GM08714 (cell line): ENCODE measurements around the gene GGCX.
"Not testable (repeated sequence)": the region's sequence is repeated elsewhere in the genome, so short reads cannot be mapped to it uniquely, and the experiment has no call there.

Experiments
- H3K4me3 ChIP-seq: fragments of 200-500 bp; sonication (Bioruptor generic); 2 replicates; pipeline ENCODE4 v1.5.1; 2014; ENCODE audit warnings: mild to moderate bottlenecking, low read length, inconsistent platforms
- ZNF274 ChIP-seq: IDR thresholded peaks from 2 replicates; pipeline ENCODE4 v1.6.1; 2012; ENCODE audit warnings: mild to moderate bottlenecking, low read depth, low read length

GGCX gene

DNA sequence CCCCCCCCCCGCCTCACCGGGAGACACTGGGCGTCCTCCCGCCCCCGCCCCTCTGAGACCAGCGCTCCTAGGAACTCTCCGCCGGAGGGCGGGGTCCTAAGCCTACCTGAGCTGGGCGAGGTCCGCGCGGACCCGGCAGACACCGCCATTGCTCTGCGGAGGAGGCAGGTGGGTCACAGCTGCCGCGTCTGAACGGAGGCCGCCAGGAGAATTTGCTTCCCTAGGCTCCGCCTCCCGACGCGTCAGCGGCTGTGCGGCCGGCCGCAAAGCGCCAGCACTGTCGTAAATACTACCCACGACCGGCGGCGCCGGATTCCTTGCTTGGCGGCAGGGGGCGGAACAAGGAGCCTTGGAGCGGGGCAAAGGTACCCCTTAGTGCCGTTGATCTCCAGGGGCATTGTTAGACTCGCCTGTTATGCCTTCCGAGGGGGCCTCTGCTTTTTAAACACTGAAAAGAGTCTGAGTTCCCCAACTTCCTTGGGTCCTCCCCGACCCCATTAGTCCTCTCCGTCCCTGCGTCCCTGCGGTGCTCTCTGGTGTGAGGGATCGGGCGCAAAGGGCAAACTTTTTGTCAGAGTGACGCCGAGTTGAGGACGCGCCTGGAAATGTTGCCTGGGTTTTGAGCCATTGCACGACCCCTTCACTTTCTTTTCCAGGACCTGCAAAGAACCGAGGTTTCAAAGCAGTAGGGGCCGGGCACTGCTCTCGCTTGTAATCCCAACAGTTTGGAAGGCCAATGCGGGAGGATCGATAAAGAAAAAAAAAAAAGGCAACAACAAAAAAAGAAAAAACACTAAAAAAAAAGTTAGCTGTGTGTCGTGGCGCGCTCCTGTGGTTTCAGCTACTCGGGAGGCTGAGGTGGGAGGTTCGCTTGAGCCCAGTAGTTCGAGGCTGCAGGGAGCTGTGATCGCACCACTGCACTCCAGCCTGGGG lies at the start of gene GGCX:
Gene GGCX, minus strand, starts transcription at position 214 of the 933 bp plus-strand sequence. Its CDS starts 65 bp downstream, at position 149.
- H3K4me3 ChIP-seq: peak within 1 kb of the TSS; percentile 83
- no peak for TF ChIP-seq ZNF274

DNA sequence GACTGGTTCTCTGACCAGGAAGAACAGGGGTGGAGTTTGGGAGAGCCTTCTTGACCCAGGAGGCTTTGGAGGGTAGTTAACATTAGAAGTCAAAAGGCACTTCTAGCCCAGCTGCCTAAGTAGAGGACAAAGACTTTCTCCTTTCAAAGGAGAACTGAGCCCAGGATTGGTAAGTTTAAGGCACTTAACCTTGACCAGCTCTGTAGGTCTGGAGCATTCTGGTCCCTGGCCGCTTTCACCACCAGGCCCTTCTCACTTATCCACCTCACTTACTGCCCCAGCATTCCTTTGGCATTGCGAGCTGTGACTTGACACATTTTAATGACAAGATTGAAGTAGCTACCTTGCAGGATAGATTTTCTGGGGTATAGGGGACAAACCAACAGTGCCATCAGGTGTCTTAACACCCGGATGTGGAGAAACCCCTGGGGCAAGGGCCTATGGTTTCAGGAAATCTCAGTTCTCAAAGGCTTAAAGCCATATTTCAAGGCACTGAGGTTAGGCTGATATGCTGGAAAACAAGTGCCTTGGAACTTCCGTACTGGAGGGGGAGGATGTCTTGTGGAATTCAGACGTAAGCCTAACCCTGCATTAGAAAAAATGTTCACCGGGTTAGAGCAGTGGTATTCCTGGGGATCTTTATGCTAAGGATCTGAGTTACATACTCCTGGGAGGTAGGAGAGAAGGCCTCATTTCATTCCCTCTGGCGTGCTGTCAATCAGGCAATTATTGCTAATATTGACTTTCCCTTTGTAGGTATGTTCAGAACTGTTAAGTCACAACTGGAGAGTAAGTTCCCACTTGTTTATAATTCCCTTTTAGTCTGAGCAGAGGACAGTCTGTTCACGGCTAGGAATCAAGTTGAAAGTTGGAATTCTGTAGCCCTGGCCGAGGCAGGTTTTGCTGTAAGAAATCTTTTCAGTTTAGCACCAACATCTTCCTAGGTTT lies 46.2 kb upstream of the GGCX start:
- no peak for TF ChIP-seq ZNF274
- H3K4me3 ChIP-seq: no peak overlapping the region

DNA sequence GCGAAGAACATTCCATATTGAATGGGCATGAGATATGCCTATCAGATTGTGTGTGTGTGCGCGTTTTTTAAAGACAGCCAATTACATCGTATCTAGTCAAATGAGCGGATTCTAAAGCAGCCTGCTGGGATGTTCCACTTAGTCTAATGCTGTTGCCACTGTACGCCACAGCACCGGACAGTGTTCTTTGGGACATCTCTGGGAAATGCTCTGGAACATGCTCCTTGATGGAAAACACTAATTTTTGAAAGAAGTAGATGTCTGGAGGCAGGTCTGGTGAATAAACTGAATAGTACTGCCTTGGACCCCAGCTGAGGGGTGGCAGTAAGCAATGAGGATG lies 44.8 kb upstream of the GGCX start:
- H3K4me3 ChIP-seq: no peak overlapping the region
- TF ChIP-seq ZNF274: no peak

DNA sequence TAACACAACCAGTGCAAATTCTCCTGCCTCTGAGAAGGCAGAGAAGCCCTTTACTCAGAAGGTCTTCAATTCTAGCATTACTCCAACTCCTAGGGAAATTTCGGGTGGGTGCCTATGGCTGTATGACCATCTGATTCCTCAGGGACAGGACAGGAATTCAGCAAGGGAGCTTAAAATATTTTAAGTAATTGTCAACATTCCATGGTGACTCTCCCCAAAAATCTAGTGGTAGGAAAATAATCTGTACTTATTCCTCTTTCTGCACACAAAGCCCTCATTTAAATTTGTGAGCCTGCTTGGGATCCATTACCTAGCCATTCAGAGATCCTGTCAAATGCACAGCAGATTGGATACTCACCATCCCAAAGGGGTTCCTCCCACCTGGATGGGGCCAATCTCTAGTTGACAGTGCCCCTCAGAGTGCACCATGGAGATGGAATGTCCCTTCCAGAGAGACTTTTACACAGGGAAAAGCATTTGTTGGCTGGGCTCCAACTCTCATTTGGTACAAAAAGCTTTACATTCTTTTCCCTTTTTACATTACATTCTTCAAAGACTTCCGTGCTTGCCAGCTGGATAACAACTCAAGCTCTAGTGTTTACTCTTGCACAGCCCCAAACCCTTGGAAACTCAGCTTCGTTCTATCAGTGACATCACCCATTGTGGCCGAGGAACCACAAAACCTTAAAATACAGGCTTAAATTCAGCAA lies 44.3 kb upstream of the GGCX start:
- H3K4me3 ChIP-seq: no peak overlapping the region

DNA sequence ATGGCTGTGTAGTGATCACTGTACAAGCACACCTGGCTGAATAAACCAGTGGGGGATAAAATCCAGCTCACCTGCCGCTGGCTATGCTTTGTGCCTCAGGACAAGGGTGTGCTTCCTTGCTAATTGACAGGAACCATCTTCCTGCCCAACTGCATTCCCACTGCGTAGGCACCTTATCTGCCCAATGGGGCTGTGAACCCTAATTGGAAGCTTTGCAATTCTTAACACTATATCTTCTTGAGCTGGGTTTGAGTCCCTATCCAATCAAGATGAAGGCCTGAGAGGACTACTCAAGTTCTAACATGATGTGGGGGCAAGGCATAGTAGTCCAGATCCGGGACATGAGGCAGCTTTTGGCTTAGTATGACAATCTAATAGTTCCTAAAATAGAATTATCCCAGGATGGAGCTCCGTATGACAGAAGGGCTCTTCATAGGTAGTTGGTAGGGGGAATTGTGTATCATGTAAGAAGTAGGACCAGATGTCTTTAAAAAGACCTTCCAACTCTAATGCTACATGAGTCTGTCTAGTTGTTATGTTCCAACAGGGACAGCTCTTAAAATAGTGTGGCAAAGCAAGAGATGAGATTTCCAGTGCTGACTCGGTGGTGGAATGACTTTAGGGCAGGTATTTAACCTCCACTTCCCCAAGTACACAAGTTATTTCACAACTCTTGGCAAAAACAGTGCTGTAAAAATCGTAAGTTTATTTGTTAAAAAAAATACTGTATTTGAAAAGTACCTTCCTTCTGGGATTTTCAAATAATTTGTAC lies 43.5 kb upstream of the GGCX start:
- no peak for TF ChIP-seq ZNF274
- no peak overlapping the region for H3K4me3 ChIP-seq

More for the DNA sequence above, 44.3 kb upstream of the GGCX start:
- TF ChIP-seq ZNF274: no peak

DNA sequence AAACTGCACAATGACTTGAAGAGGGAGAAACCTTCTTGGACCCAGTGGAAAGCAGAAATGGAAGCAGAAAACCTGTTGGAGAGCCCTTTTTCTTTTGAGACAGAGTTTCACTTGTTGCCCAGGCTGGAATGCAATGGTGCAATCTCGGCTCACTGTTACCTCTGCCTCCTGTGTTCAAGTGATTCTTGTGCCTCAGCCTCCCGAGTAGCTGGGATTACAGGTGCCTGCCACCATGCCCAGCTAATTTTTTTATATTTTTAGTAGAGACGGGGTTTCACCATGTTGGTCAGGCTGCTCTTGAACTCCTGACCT lies 42.8 kb upstream of the GGCX start:
- H3K4me3 ChIP-seq: not testable (repeated sequence)

DNA sequence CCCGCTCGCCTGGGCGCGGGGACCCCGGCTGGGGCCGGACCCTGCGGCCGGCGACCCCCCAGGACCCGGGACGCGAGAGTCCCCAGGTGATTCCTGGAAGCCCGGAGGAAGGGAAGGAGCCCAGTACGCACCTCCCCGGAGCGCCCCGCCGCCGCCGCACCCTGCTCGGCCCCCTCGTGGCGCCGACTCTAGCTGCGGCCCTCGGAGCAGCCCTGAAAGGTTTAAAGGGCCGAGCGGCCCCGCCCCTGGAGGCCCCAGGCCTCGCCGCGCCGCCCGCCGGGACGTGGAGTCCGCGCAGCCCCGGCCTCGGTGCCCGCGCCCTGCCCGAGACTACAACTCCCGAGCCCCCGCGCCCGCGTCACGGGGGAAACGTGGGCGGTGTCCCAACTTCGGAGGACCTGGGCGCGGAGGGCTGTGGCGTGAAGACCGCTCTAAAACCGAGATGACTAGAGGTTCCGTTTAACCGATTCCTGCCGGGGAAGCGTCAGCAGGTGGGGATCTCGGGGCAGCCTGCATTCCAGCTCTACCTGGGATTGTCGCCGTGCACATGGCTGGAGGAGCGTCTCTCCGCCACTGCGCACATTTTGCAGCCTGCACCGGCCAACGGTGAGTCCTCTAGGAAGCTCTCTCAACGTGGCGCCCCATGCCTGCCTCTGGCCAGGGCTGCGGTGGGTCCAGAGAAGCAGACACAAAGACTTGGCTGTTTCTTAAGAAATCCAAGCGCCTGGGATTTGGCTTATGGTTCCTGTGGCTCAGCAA lies 41.4 kb upstream of the GGCX start, which contains the start of gene TMEM150A:
Gene TMEM150A, minus strand, starts transcription at position 223 of the 759 bp plus-strand sequence. CDS start 750 bp downstream, outside the sequence.
- H3K4me3 ChIP-seq: peak within 1 kb of the TSS; percentile 76
- no peak for TF ChIP-seq ZNF274

DNA sequence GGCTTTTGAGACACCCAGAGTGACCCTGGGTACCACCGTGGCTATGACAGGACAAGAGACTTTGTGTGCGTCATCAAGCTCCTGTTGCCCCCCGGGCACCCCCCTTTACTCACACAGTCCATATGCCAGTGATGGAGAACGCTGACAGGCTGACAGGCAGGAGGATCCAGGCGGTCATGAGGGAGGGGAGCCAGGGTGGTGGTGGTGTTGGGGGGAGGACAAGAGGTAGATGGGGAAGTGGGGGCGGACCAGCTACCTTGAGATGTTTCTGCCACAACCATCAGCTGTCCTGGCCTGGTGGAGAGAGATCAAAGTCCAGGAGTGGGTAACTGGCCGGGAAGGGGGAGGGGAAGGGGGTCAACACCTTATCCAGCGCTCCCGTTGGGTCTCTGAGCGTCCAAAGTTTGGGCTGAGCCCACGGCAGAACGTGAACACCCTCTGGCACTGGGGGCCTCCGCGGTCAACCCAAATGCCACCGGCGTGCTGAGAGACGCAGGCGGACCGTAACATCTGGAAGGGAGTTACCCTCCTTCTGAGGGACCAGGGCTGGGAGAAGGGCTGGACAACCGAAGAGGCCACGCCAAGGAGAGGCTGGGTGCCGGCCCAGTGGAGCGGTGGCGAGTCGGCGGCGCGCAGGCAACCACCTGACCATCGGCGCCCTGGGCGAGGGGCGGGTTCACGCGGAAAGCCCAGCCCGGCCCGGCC lies 40.6 kb upstream of the GGCX start:
- H3K4me3 ChIP-seq: peak overlapping the region; percentile 53; the same call in 1 of the 2 replicates
- TF ChIP-seq ZNF274: no peak

DNA sequence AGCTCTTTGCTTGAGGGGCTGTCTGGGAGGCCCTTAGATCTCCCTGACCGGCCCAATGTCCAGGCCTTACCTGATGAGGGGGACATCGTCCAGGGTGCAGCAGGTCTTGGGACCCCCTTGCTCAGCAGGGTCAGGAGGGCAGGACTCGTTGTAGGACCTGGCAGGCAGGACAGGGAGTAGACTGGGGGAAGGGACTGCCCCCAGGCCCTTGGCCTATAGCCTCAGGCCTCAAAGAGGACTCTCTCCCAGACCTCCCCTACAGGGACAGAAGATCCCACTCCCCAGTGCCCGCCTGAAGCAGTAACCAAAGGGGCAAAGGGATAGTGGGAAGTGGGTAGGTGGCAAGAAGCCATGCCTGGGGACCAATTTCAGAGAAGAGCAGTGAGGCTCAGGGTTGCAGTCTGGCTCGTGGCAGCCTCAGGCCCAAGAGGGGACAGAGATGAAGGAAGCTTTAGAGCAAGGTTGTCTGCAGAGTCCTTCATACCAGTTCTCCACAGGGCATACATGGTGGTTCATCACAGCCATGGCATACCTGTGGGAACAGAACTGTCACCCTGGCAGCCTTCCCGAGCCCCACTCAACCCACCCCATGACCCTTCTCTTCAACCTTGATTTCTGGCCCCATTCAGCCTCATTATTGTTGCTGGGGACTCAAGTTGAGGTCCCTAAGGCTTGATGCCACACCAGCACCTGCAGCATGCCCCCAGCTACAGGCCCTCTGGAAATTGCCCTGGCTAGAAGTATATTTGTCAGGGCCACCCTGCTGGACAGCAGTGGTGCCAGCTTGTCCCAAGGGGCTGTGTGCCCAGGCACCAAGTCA lies 39.9 kb upstream of the GGCX start:
- no peak overlapping the region for H3K4me3 ChIP-seq
- TF ChIP-seq ZNF274: no peak

DNA sequence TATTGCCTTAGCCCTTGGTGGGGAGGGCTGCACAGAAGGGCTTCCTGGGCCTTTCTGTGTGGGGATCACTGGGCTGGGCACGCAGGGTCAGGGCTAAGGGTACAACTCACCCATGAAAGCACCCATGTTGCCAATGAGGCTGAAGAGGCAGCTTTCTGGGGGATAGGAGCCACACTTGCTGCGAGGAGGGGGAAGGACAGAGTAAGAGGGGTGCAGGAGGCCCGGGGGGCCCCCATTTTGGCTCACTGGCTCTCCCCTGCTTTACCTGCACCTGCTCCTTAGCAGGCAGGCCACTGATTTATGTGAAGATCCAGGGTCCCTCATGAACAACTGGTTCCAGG lies 38.9 kb upstream of the GGCX start:
- no peak overlapping the region for H3K4me3 ChIP-seq
- TF ChIP-seq ZNF274: no peak

DNA sequence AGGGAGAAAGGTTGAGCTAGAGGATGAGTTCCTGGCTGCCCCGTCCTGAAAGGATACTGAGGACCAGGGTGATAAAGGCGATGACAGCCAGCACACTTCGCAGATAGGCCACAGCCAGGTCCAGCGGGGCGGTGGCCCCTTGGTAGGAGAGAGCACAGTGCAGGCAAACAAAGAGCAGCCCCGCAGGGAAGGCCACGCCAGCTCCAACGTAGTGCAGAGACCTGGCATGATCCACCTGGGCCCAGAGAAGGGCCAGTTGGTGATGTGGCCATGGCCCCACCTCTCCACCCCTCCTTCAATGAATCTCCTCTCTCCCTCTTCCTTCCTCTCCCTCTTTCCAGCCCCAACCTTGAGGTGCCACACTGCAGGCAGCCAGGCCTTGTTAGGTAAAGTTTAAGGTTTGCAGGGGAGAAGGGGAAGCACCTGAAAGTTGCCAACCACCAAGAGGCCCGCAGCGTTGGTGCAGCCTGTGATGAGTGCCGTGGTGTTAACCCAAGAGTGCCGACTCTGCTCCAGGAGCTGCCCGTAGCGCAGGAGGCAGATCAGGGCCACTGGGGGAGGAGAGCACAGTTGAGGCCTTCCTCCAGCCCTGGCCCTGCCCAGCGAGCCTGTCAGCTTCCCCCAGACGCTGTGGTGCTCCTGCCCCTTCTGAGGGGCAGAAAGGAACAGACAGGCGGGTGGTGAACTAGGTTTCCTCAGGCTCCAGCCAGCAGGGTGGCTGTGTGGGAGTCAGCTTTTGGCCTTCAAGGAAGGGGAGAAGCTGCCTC lies 38.4 kb upstream of the GGCX start:
- no peak for TF ChIP-seq ZNF274
- no peak overlapping the region for H3K4me3 ChIP-seq
